ENCODE measurements around the gene PC.
"Not testable (repeated sequence)": the region's sequence is repeated elsewhere in the genome, so short reads cannot be mapped to it uniquely, and the experiment has no call there.

Gene PC

GRCh38 chr11:66981976-66982578 lies 23.9 kb upstream of the PC start:
- DNase-seq (ENCODE audit: insufficient read length, low spot score) (no peak), FAIRE-seq (no peak)

GRCh38 chr11:66979336-66979980 lies 21.3 kb upstream of the PC start:
- DNase-seq (ENCODE audit: insufficient read length, low spot score) (no peak), FAIRE-seq (no peak)

GRCh38 chr11:66978717-66979116 lies 20.5 kb upstream of the PC start:
- no peak for FAIRE-seq

GRCh38 chr11:66978229-66978628 lies 20.0 kb upstream of the PC start:
- FAIRE-seq (no peak), DNase-seq (ENCODE audit: insufficient read length, low spot score) (no peak)

More at GRCh38 chr11:66978717-66979116, 20.5 kb upstream of the PC start:
- no peak for DNase-seq (ENCODE audit: insufficient read length, low spot score)

- no peak for FAIRE-seq
Observed at GRCh38 chr11:66976925-66977324, 18.7 kb upstream of the PC start.

GRCh38 chr11:66976028-66976467 lies 17.9 kb upstream of the PC start:
- FAIRE-seq, result no peak

More at GRCh38 chr11:66976925-66977324, 18.7 kb upstream of the PC start:
- no peak for DNase-seq (ENCODE audit: insufficient read length, low spot score)

GRCh38 chr11:66975405-66976027 lies 17.3 kb upstream of the PC start:
- no peak for DNase-seq (ENCODE audit: insufficient read length, low spot score)
- FAIRE-seq, result no peak

More at GRCh38 chr11:66976028-66976467, 17.9 kb upstream of the PC start:
- DNase-seq (ENCODE audit: insufficient read length, low spot score), result no peak

- FAIRE-seq (no peak), DNase-seq (ENCODE audit: insufficient read length, low spot score) (no peak)
Observed at GRCh38 chr11:66974724-66975404, 16.7 kb upstream of the PC start, which contains the start of gene C11orf86. C11orf86 (plus strand) TSS chr11:66975304; CDS start chr11:66975363, 59 bp downstream.

GRCh38 chr11:66973956-66974580 lies 15.9 kb upstream of the PC start:
- DNase-seq (ENCODE audit: insufficient read length, low spot score) (no peak), FAIRE-seq (no peak)

GRCh38 chr11:66971488-66971887 lies 13.3 kb upstream of the PC start:
- no peak for DNase-seq (ENCODE audit: insufficient read length, low spot score)
- FAIRE-seq, result no peak

GRCh38 chr11:66970807-66971442 lies 12.7 kb upstream of the PC start:
- FAIRE-seq, result no peak

GRCh38 chr11:66970371-66970806 lies 12.2 kb upstream of the PC start:
- DNase-seq (ENCODE audit: insufficient read length, low spot score) (no peak), FAIRE-seq (no peak)

More at GRCh38 chr11:66970807-66971442, 12.7 kb upstream of the PC start:
- no peak for DNase-seq (ENCODE audit: insufficient read length, low spot score)

- no peak for DNase-seq (ENCODE audit: insufficient read length, low spot score)
Observed at GRCh38 chr11:66969584-66970225, 11.5 kb upstream of the PC start.

GRCh38 chr11:66967670-66968425 lies 9.7 kb upstream of the PC start:
- no peak for DNase-seq (ENCODE audit: insufficient read length, low spot score)
- FAIRE-seq, result no peak

More at GRCh38 chr11:66969584-66970225, 11.5 kb upstream of the PC start:
- FAIRE-seq, result no peak

- no peak for FAIRE-seq
- no peak for DNase-seq (ENCODE audit: insufficient read length, low spot score)
Observed at GRCh38 chr11:66966351-66966750, 8.2 kb upstream of the PC start.

- DNase-seq (ENCODE audit: insufficient read length, low spot score) (no peak), FAIRE-seq (no peak)
Observed at GRCh38 chr11:66964495-66964894, 6.3 kb upstream of the PC start.

GRCh38 chr11:66962801-66963200 lies 4.6 kb upstream of the PC start:
- FAIRE-seq (no peak), DNase-seq (ENCODE audit: insufficient read length, low spot score) (no peak)

GRCh38 chr11:66962247-66962646 lies 4.1 kb upstream of the PC start:
- FAIRE-seq (no peak), DNase-seq (ENCODE audit: insufficient read length, low spot score) (no peak)

GRCh38 chr11:66961691-66962213 lies 3.6 kb upstream of the PC start:
- not testable (repeated sequence) for FAIRE-seq; DNase-seq (ENCODE audit: insufficient read length, low spot score)
